HEK293T (cell line): ENCODE results near the gene TMEM229A.

Experiments used
- CTCF ChIA-PET: fragments of 350-600 bp; formaldehyde crosslinking; extraction: SDS; loops from one replicate; lab custom pipeline; 2021; ENCODE audit warnings: antibody characterized with exemption, inconsistent platforms; lab: Yijun Ruan, JAX
- POLR2A ChIA-PET: fragments of 350-600 bp; formaldehyde crosslinking; extraction: SDS; loops from one replicate; lab custom pipeline; 2020; ENCODE audit warnings: antibody characterized with exemption, inconsistent platforms; lab: Yijun Ruan, JAX
- DNase-seq: peaks from one replicate; pipeline ENCODE4 v3.0.0; 2012; ENCODE audit warnings: mixed read lengths; ENCODE audit errors: extremely low spot score
- ARNT ChIP-seq: fragments of 450-650 bp; IDR thresholded peaks from 2 replicates; pipeline ENCODE4 v1.6.1; 2017; ENCODE audit warnings: mild to moderate bottlenecking
- BHLHE40 ChIP-seq: fragments of 450-650 bp; IDR thresholded peaks from 2 replicates; pipeline ENCODE4 v1.6.1; 2016; ENCODE audit warnings: mild to moderate bottlenecking, moderate library complexity, borderline replicate concordance
- CTBP1 ChIP-seq: fragments of 450-650 bp; IDR thresholded peaks from 2 replicates; pipeline ENCODE4 v1.6.1; 2016; ENCODE audit warnings: borderline replicate concordance
- ELF4 ChIP-seq: fragments of 450-650 bp; IDR thresholded peaks from 2 replicates; pipeline ENCODE4 v1.6.1; 2017; ENCODE audit warnings: antibody characterized with exemption
- FOXA1 ChIP-seq: fragments of 450-650 bp; IDR thresholded peaks from 2 replicates; pipeline ENCODE4 v1.6.1; 2016; ENCODE audit warnings: mild to moderate bottlenecking
- FOXK2 ChIP-seq: fragments of 450-650 bp; IDR thresholded peaks from 2 replicates; pipeline ENCODE4 v1.6.1; 2016; ENCODE audit warnings: mild to moderate bottlenecking
- FOXM1 ChIP-seq: fragments of 450-650 bp; IDR thresholded peaks from 2 replicates; pipeline ENCODE4 v1.6.1; 2017; ENCODE audit warnings: mild to moderate bottlenecking, borderline replicate concordance
- HDGF ChIP-seq: fragments of 450-650 bp; IDR thresholded peaks from 2 replicates; pipeline ENCODE4 v1.6.1; 2017; ENCODE audit warnings: antibody characterized with exemption, borderline replicate concordance
- L3MBTL2 ChIP-seq: fragments of 450-650 bp; conservative IDR thresholded peaks from 2 replicates; pipeline ENCODE4 v1.6.1; 2016; ENCODE audit warnings: mild to moderate bottlenecking
- LEF1 ChIP-seq: fragments of 450-650 bp; IDR thresholded peaks from 2 replicates; pipeline ENCODE4 v1.6.1; 2017; ENCODE audit warnings: mild to moderate bottlenecking, borderline replicate concordance
- NFRKB ChIP-seq: fragments of 450-650 bp; IDR thresholded peaks from 2 replicates; pipeline ENCODE4 v1.6.1; 2016; ENCODE audit warnings: mild to moderate bottlenecking, moderate library complexity
- PKNOX1 ChIP-seq: fragments of 450-650 bp; IDR thresholded peaks from 2 replicates; pipeline ENCODE4 v1.6.1; 2016
- SP1 ChIP-seq: fragments of 450-650 bp; IDR thresholded peaks from 2 replicates; pipeline ENCODE4 v1.6.1; 2017
- SUZ12 ChIP-seq: fragments of 450-650 bp; IDR thresholded peaks from 2 replicates; pipeline ENCODE4 v1.6.1; 2016; ENCODE audit warnings: mild to moderate bottlenecking
- TARDBP ChIP-seq: fragments of 450-650 bp; IDR thresholded peaks from 2 replicates; pipeline ENCODE4 v1.6.1; 2016
- ZNF384 ChIP-seq: fragments of 450-650 bp; IDR thresholded peaks from 2 replicates; pipeline ENCODE4 v1.6.1; 2016

Gene TMEM229A

DNA sequence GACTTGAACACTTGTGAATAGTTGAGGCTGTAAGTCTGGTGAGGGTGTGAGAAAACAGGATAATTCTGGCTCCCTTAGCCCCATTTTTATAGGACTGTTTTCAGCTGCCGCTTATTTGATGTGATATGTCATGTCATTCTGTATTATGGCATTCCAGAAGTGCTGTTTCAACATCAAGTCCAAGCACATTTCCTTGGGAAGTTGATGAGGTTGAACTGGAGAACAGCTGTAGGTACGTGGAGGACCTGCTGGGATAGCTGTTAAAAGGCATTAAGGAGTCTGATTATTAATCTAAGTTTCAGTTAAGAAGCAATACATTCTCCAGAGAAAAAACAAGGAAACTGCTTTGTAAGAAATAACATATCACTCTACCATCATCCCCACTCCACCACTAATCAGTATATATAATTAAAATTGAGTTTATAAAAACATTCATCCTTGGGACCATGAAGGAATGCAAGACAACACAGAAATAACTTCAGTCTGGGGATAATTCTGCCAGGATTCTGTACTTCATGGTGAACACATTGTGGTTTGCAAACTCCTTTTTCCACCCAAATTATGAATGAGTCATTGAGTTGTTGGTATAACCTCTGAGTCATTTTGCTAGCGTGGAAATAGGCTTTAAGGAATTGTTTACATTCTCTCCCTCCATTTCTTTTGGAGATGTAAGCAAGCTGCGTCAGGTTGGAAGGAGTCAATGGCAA lies 39.9 kb upstream of the TMEM229A start:
- ChIA-PET POLR2A (no interaction called here), CTCF (no interaction called here)
- TF ChIP-seq BHLHE40 (no peak), ELF4 (no peak), SP1 (no peak), FOXA1 (no peak), TARDBP (no peak), FOXM1 (no peak), FOXK2 (no peak), PKNOX1 (no peak), LEF1 (no peak), ARNT (no peak), HDGF (no peak), CTBP1 (no peak), SUZ12 (no peak), NFRKB (no peak), ZNF384 (no peak)
- DNase-seq: no peak

DNA sequence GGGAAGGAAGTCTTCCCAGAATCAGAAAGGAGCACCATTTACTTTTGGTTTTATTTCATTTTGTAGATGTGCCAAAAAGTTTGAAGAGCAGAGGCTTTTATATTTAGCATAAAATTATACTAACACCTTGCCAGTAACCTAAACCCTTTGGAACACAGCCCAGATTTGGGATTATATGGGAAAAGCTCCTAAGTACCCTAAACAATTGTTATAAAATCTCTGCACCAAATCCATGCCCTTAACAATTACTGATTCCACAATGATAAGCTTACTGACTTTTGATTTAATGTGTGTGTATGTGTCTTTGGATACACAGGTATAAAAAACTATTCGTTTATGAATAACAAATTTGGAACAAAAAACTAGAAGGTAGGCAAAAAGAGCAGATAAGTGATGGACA lies 39.0 kb upstream of the TMEM229A start:
- TF ChIP-seq CTBP1 (no peak), L3MBTL2 (no peak), FOXM1 (no peak), FOXA1 (no peak), SP1 (no peak), PKNOX1 (no peak), LEF1 (no peak), ELF4 (no peak), SUZ12 (no peak), BHLHE40 (no peak), NFRKB (no peak), ARNT (no peak), ZNF384 (no peak), TARDBP (no peak), FOXK2 (no peak), HDGF (no peak)
- no peak for DNase-seq
- CTCF ChIA-PET: no interaction called here
- POLR2A ChIA-PET: no interaction called here

GRCh38 chr7:124062171-124062570 lies 29.3 kb upstream of the TMEM229A start:
- ChIA-PET POLR2A (no interaction called here), CTCF (no interaction called here)
- DNase-seq: no peak
- TF ChIP-seq ZNF384: no peak
- TF ChIP-seq TARDBP: no peak
- no peak for TF ChIP-seq ARNT
- no peak for TF ChIP-seq HDGF
- no peak for TF ChIP-seq FOXM1
- no peak for TF ChIP-seq PKNOX1
- TF ChIP-seq FOXK2: no peak
- no peak for TF ChIP-seq NFRKB
- no peak for TF ChIP-seq SP1
- TF ChIP-seq BHLHE40: no peak

- ChIA-PET CTCF (interaction anchor here (0.7 kb wide), 1 partner anchor 42 kb away, joined by 3 read pairs; no protein-coding TSS in a partner anchor), POLR2A (no interaction called here)
- no peak for DNase-seq
- TF ChIP-seq FOXA1 (no peak), SP1 (no peak), ELF4 (no peak), L3MBTL2 (no peak), CTBP1 (no peak), TARDBP (no peak), FOXK2 (no peak), NFRKB (no peak), PKNOX1 (no peak), FOXM1 (no peak), ARNT (no peak), ZNF384 (no peak), LEF1 (no peak), BHLHE40 (no peak), SUZ12 (no peak), HDGF (no peak)
Observed at GRCh38 chr7:124060528-124060927, 27.7 kb upstream of the TMEM229A start.

- CTCF ChIA-PET: no interaction called here
- POLR2A ChIA-PET: no interaction called here
Observed at GRCh38 chr7:124059375-124059774, 26.5 kb upstream of the TMEM229A start.

More at GRCh38 chr7:124059375-124059774, 26.5 kb upstream of the TMEM229A start:
- no peak for TF ChIP-seq FOXK2
- TF ChIP-seq LEF1: no peak
- no peak for TF ChIP-seq ZNF384
- no peak for TF ChIP-seq TARDBP
- no peak for TF ChIP-seq FOXM1
- TF ChIP-seq SP1: no peak
- TF ChIP-seq CTBP1: no peak
- no peak for TF ChIP-seq L3MBTL2
- no peak for TF ChIP-seq SUZ12
- no peak for TF ChIP-seq HDGF
- no peak for TF ChIP-seq BHLHE40
- no peak for TF ChIP-seq NFRKB
- no peak for TF ChIP-seq ELF4
- no peak for TF ChIP-seq PKNOX1
- TF ChIP-seq FOXA1: no peak
- TF ChIP-seq ARNT: no peak
- no peak for DNase-seq
